ENCODE measurements around the gene CRY2. TPM values are rescaled to one million over a fixed set of nuclear protein-coding genes. Genes with fewer than 3 reads are reported as not detected.

CRY2 gene
- total RNA-seq, 2 experiments from 2014 or later, result 22.5 to 23.3 TPM

- Mint-ChIP-seq H3K36me3 (no peaks in the 10 kb centered on the region), H3K4me1 (peaks cover 32% of the 10 kb centered on the region), H3K27me3 (peaks cover 19% of the 10 kb centered on the region), H3K27ac (no peak overlapping the region), H3K4me3 (no peak overlapping the region), H3K9me3 (ENCODE audit: low read depth) (no peaks in the 10 kb centered on the region)
- DNase-seq (no peak), ATAC-seq (no peak)
- CTCF ChIA-PET, result interaction anchor here (1.1 kb wide), 1 partner anchor 39 kb away, joined by 3 read pairs; no protein-coding TSS in a partner anchor
Measured at GRCh38 chr11:45926001-45926401, 78.7 kb downstream of the CRY2 start.

GRCh38 chr11:45926536-45927331 lies 79.5 kb downstream of the CRY2 start:
- ATAC-seq, result no peak
- Mint-ChIP-seq H3K4me1 (peaks cover 34% of the 10 kb centered on the region), H3K27ac (peak overlapping the region; percentile 63), H3K27me3 (peaks cover 14% of the 10 kb centered on the region), H3K9me3 (ENCODE audit: low read depth) (no peaks in the 10 kb centered on the region), H3K4me3 (no peak overlapping the region), H3K36me3 (no peaks in the 10 kb centered on the region)
- no peak for DNase-seq
- CTCF ChIA-PET, result interaction anchor here (1.0 to 1.1 kb wide), 5 partner anchors 9 to 84 kb away, joined by 3 read pairs; partner anchors contain the start of gene PEX16

- CTCF ChIA-PET, result interaction anchor here (0.6 to 1.1 kb wide), 5 partner anchors 9 to 84 kb away, joined by 3 read pairs; partner anchors contain the start of gene PEX16
- no peak overlapping the region for H3K4me3 Mint-ChIP-seq
- H3K9me3 Mint-ChIP-seq (ENCODE audit: low read depth), result no peaks in the 10 kb centered on the region
- peak overlapping the region; percentile 63 for H3K27ac Mint-ChIP-seq
- H3K27me3 Mint-ChIP-seq, result peaks cover 13% of the 10 kb centered on the region
- peaks cover 34% of the 10 kb centered on the region for H3K4me1 Mint-ChIP-seq
- peak; percentile 57 for DNase-seq
- peaks cover 1% of the 10 kb centered on the region for H3K36me3 Mint-ChIP-seq
- peak; percentile 24 for ATAC-seq
Measured at GRCh38 chr11:45927332-45927683, 80.0 kb downstream of the CRY2 start.

GRCh38 chr11:45927684-45928413 lies 80.6 kb downstream of the CRY2 start:
- peak overlapping the region; percentile 63 for H3K27ac Mint-ChIP-seq
- H3K9me3 Mint-ChIP-seq (ENCODE audit: low read depth), result no peaks in the 10 kb centered on the region
- H3K27me3 Mint-ChIP-seq, result peaks cover 13% of the 10 kb centered on the region
- no peak overlapping the region for H3K4me3 Mint-ChIP-seq
- ATAC-seq (no peak), DNase-seq (no peak)
- CTCF ChIA-PET, result interaction anchor here (0.6 to 1.1 kb wide), 7 partner anchors 9 to 85 kb away, joined by 3 read pairs; partner anchors contain the start of gene PEX16
- peaks cover 4% of the 10 kb centered on the region for H3K36me3 Mint-ChIP-seq
- peaks cover 34% of the 10 kb centered on the region for H3K4me1 Mint-ChIP-seq

GRCh38 chr11:45928535-45929215 lies 81.4 kb downstream of the CRY2 start:
- Mint-ChIP-seq H3K27me3 (peaks cover 8% of the 10 kb centered on the region), H3K36me3 (peaks cover 4% of the 10 kb centered on the region), H3K4me3 (no peak overlapping the region), H3K27ac (no peak overlapping the region), H3K4me1 (peaks cover 31% of the 10 kb centered on the region), H3K9me3 (ENCODE audit: low read depth) (no peaks in the 10 kb centered on the region)
- DNase-seq, result no peak
- CTCF ChIA-PET, result interaction anchor here (1.1 to 2.3 kb wide), 3 partner anchors 10 to 86 kb away, joined by 3 to 11 read pairs (median 3); partner anchors contain the start of gene PEX16
- no peak for ATAC-seq

GRCh38 chr11:45929486-45930030 lies 82.3 kb downstream of the CRY2 start:
- H3K4me3 Mint-ChIP-seq, result peak overlapping the region; percentile 43
- DNase-seq (peak; percentile 44), ATAC-seq (peak; percentile 48)
- peaks cover under 1% of the 10 kb centered on the region for H3K27me3 Mint-ChIP-seq
- CTCF ChIA-PET, result interaction anchor here (0.7 to 2.3 kb wide), 6 partner anchors 11 to 309 kb away, joined by 3 to 11 read pairs (median 6); partner anchors contain the start of gene PEX16
- H3K4me1 Mint-ChIP-seq, result peaks cover 31% of the 10 kb centered on the region
- peak overlapping the region; percentile 90 for H3K27ac Mint-ChIP-seq
- no peaks in the 10 kb centered on the region for H3K9me3 Mint-ChIP-seq (ENCODE audit: low read depth)
- peaks cover 4% of the 10 kb centered on the region for H3K36me3 Mint-ChIP-seq

GRCh38 chr11:45930031-45930794 lies 82.9 kb downstream of the CRY2 start:
- Mint-ChIP-seq H3K4me1 (peaks cover 31% of the 10 kb centered on the region), H3K27ac (peak overlapping the region; percentile 90), H3K36me3 (peaks cover 4% of the 10 kb centered on the region), H3K27me3 (no peaks in the 10 kb centered on the region), H3K4me3 (peak overlapping the region; percentile 43), H3K9me3 (ENCODE audit: low read depth) (no peaks in the 10 kb centered on the region)
- CTCF ChIA-PET, result interaction anchor here (1.0 to 2.3 kb wide), 6 partner anchors 12 to 308 kb away, joined by 3 to 11 read pairs (median 6); partner anchors contain the start of gene PEX16
- ATAC-seq (peak; percentile 87), DNase-seq (peak; percentile 81)

- CTCF ChIA-PET, result interaction anchor here (1.0 to 2.3 kb wide), 3 partner anchors 34 to 76 kb away, joined by 3 to 11 read pairs (median 7); no protein-coding TSS in a partner anchor
- Mint-ChIP-seq H3K27ac (peak overlapping the region; percentile 90), H3K9me3 (ENCODE audit: low read depth) (no peaks in the 10 kb centered on the region), H3K4me3 (no peak overlapping the region), H3K36me3 (peaks cover 4% of the 10 kb centered on the region), H3K4me1 (peaks cover 31% of the 10 kb centered on the region), H3K27me3 (no peaks in the 10 kb centered on the region)
- no peak for ATAC-seq
- no peak for DNase-seq
Measured at GRCh38 chr11:45930951-45931570, 83.8 kb downstream of the CRY2 start.

GRCh38 chr11:45931739-45932138 lies 84.5 kb downstream of the CRY2 start:
- Mint-ChIP-seq H3K27ac (no peak overlapping the region), H3K27me3 (no peaks in the 10 kb centered on the region), H3K9me3 (ENCODE audit: low read depth) (no peaks in the 10 kb centered on the region), H3K36me3 (peaks cover 4% of the 10 kb centered on the region), H3K4me1 (peaks cover 31% of the 10 kb centered on the region), H3K4me3 (no peak overlapping the region)
- no peak for ATAC-seq
- CTCF ChIA-PET, result interaction anchor here (2.3 kb wide), 1 partner anchor 75 kb away, joined by 7 read pairs; no protein-coding TSS in a partner anchor
- no peak for DNase-seq

- no peak for DNase-seq
- no peak overlapping the region for H3K27ac Mint-ChIP-seq
- CTCF ChIA-PET, result no interaction called here
- ATAC-seq, result no peak
- H3K9me3 Mint-ChIP-seq (ENCODE audit: low read depth), result no peaks in the 10 kb centered on the region
- H3K4me1 Mint-ChIP-seq, result peaks cover 28% of the 10 kb centered on the region
- H3K36me3 Mint-ChIP-seq, result peaks cover 4% of the 10 kb centered on the region
- no peak overlapping the region for H3K4me3 Mint-ChIP-seq
- H3K27me3 Mint-ChIP-seq, result no peaks in the 10 kb centered on the region
Measured at GRCh38 chr11:45932217-45932616, 84.9 kb downstream of the CRY2 start.

Data from activated CD8-positive, alpha-beta memory T cell treated with anti-CD3 and anti-CD28 coated beads, Interleukin-2, amount 10 ng/mL, durations not matched to agents 7 days and 5 days (primary cell).